Body of pancreas (tissue), 4 donors: ENCODE data around the gene GFOD1.

Experiments
- CTCF ChIP-seq, 7 experiments: fragments of 450-650 bp in 4 of 7; fragments of 200-600 bp in 3 of 7; sonication (generic) in 3 of 7; IDR thresholded peaks; one replicate each; pipeline ENCODE4 v1.5.1; 2016 to 2019; ENCODE audit warnings: antibody characterized with exemption in 7 of 7
- POLR2A ChIP-seq, 3 donors: fragments of 450-650 bp; IDR thresholded peaks; one replicate each; pipeline ENCODE4 v1.6.1; 2016; ENCODE audit warnings: antibody characterized with exemption in 3 of 3, mild to moderate bottlenecking in 2 of 3

- no peak for TF ChIP-seq CTCF (IDR thresholded peaks at IDR 0.05)
- no peak for TF ChIP-seq POLR2A (IDR thresholded peaks at IDR 0.05)
Measured at GRCh38 chr6:13485303-13485702, 2.1 kb downstream of the GFOD1 start.
